Fibroblast of villous mesenchyme (primary cell): ENCODE data around the gene GLRX3. TPM values are rescaled to one million over a fixed set of nuclear protein-coding genes. Genes with fewer than 3 reads are reported as not detected.

Source experiments
- DNase-seq: peaks from one replicate; pipeline ENCODE4 v3.0.0-alpha.2; 2010; ENCODE audit warnings: low read depth
- H3K4me3 ChIP-seq: 2 replicates; pipeline ENCODE4 v1.5.1; 2011; ENCODE audit warnings: low read depth, mild to moderate bottlenecking, low read length
- total RNA-seq: library from RNA; depleted of rRNA; stranded (reverse); fragments of >200 nt; gene quantifications from 2 replicates; pipeline ENCODE4 v1.2.3, GENCODE V29; 2012
- TF ChIP-seq, protein P1 (sequence below): IDR thresholded peaks from 2 replicates; pipeline ENCODE4 v1.5.1; 2012; ENCODE audit warnings: low read depth, mild to moderate bottlenecking, low read length; ENCODE audit not compliant: insufficient read depth

Gene GLRX3
- total RNA-seq, 1 donor, result 75.6 TPM

DNA sequence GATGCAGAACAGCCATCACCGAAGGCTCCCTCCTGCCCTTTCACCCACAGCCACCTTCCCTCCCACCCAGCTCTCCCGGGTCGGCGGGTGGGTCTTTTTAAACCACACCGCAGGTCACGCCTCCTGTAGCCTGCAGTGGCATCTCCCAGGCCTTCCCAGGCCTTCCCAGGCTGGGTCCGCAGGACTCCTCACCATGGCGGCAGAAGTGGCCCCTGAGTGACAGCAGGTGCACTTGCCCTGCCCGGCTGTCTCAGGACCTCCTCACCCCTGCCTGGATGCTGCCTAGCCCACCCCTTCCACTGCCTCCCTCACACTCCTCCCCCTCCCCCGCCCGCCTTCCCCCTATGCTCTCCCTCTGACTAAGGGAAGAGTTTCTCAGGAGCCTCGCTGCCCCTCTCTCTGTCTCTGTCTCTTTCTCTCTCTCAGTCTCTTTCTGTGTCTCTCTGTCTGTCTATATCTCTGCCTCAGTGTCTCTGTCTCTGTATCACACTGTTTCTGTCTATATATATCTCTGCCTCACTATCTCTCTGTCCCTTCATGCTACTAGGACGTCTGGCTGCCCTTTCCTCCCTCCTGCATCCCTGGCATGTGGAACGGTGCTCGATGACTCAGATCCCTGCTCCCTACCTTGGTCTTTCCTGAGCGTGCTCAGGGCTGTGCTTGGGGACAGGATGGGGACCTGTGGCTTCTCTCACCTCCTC is 57.5 kb downstream of the GLRX3 start:
- H3K4me3 ChIP-seq, result no peak overlapping the region
- DNase-seq, result no peak
- TF ChIP-seq, protein P1, sequence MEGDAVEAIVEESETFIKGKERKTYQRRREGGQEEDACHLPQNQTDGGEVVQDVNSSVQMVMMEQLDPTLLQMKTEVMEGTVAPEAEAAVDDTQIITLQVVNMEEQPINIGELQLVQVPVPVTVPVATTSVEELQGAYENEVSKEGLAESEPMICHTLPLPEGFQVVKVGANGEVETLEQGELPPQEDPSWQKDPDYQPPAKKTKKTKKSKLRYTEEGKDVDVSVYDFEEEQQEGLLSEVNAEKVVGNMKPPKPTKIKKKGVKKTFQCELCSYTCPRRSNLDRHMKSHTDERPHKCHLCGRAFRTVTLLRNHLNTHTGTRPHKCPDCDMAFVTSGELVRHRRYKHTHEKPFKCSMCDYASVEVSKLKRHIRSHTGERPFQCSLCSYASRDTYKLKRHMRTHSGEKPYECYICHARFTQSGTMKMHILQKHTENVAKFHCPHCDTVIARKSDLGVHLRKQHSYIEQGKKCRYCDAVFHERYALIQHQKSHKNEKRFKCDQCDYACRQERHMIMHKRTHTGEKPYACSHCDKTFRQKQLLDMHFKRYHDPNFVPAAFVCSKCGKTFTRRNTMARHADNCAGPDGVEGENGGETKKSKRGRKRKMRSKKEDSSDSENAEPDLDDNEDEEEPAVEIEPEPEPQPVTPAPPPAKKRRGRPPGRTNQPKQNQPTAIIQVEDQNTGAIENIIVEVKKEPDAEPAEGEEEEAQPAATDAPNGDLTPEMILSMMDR, result no peak

DNA sequence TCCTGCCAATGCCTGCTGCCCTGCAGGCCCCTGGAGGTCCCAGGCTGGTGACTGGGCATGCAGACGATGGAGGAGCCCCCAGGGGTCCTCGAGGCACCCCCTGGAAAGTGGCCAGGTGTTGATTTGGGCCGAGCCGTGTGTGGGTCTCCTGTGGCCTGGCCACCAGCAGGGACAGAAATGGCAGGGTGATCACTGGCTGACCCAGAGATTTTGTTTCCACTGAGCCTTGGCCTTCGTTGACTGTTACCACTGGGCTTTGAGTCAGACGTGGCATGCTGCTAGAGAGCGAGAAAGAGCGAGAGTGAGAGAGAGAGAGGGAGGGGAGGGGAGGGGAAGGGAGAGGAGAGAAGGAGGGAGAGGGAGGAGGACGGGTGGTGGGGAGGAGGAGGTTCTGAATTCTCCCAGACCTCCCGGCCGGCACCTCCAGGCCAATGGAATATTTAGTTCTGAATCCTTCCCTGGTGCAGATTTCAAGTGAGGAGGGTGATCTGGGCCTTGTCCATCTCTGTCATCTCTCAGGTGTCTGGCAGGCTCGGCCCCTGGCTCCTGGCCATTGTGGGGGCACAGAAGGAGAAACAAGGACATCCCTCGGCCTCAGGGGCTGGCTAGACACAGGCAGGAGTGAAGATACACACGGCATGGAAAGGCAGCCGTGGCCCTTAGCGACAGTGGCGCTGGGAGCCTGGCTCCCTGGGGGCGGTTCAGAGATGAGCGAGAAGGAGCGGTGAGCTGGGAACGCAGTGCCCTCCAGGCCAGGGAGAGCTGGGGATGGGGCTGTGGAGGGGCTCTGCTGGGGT is 58.2 kb downstream of the GLRX3 start:
- no peak overlapping the region for H3K4me3 ChIP-seq
- no peak for DNase-seq
- TF ChIP-seq, protein P1, result no peak

DNA sequence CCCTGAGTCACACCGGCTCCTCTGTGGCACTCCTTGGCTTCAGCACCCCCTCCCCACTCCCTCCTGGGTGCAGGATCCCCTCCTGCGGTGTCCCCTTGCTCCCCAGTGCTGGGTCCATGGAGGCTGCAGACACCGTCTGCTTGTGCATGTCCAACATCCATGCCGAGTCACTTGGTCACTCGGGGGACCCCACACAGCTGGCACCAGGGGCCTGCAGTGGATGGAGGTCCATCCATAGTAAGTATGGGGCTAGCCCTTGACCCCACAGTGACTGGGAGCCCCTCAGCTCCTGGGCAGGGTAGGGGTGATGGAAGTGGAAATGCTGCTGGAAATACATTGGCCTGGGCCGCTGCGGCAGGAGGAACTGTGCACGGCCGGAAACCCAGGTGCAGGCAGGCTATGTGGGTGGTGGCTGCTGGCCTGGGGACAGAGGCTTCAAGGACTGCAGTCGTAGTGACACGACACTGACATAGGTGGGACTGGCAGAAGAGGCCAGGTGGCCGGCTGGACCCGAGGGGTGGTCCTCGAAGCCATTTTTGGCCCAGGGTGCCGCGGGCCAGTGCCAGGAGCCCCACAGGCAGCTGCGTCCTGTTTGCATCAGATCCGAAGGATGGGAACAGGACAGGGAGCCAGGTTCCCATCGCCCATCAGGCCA is 58.9 kb downstream of the GLRX3 start:
- H3K4me3 ChIP-seq, result no peak overlapping the region
- TF ChIP-seq, protein P1, result no peak
- no peak for DNase-seq

DNA sequence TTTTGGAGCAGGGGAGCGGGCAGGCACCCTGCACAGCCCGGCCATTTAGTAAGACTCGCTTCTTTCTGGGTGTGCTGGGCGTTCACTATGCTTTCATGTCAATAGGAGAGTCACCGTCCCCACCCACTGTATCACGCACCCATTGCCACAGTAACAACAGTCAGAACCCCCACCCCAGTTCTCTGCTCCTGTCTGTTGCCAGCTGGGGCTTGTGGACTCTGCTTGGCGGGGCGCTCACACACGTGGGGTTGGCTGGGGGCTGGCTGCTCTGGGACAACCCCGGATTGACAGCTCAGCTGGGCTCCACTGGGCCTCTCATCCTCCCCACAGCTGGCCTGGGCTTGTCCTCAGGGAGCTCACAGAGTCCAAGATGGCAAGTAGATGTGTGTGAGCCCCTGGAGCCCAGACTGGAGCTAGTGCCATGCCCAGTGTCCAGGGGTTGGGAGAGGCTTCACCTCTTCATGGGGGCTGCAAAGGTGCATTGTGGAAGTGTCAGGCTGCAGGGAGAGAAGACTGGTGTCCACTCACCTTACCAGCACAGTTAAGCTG is 59.6 kb downstream of the GLRX3 start:
- TF ChIP-seq, protein P1, result no peak
- no peak overlapping the region for H3K4me3 ChIP-seq
- DNase-seq, result no peak

DNA sequence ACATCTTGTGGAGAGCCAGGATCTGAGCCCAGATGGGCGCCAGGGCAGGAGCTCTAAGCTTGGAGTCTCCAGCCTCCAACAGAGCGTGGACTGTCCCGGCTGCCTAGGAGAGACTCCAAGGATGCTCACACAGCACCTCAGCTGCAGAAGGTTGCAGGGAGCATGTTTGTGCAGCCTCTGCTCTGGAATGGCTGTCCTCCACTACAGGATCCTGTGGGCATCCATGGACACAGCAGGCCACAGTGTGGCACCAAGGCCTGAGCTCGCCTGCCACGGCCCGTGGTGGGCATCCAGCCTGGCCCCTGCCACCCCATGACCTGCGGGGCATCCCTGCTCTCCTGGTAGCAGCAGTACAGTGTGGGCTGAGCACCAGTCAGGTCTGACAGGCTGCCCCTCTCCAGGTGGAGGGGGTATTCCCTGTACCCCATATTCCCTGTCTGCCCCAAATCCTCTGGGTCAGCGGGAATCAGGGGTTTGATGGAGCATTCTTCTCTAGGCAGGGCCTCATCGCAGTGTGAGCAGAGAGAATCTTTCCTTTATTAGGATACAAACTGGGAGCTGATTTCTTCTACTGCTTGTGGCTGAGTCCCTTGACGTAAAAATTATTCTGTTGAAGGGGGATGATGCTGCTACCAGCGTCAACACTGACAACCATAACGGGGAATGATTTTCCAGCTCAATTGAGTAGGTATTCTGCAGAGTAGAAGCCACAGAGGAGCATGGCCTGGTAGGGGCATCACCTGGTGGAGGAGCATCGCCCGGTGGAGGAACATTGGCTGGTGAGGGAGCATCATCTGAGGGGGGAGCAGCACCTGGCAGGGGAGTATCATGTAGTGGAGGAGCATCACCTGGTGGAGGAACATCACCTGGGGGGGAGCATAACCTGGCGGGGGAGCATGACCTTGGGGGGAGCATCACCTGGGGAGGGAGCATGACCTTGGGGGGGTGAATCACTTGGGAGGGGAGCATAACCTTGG is 60.6 kb downstream of the GLRX3 start:
- TF ChIP-seq, protein P1, result no peak
- no peak for DNase-seq

DNA sequence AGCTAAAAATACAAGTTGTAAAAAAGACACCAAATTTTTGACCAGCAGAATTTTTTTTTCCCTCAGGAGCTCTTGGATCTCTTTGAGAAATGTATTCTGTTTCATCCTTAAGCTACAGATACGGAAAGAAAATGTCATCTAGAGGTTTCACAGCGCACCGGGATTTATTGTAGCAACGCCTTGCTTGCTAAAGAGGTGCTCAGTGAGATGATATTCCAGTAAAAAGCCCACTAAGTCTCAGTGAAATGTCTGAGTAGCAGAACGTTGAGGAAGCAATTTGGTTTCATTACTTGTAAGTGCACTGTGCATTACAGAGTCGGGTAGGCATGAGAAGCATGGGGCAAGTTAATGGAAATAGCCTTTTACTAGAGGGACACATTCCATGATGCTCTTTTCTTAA is 62.5 kb downstream of the GLRX3 start:
- TF ChIP-seq, protein P1, result no peak
- no peak overlapping the region for H3K4me3 ChIP-seq
- DNase-seq, result no peak

More for the DNA sequence above, 60.6 kb downstream of the GLRX3 start:
- H3K4me3 ChIP-seq, result no peak overlapping the region
